SK-N-SH (cell line): ENCODE measurements around the gene TOR2A.

ENCODE experiments used
- CTCF ChIP-seq: fragments of 200-600 bp; sonication (generic); IDR thresholded peaks from 2 replicates; pipeline ENCODE4 v1.6.1; 2017; ENCODE audit warnings: antibody characterized with exemption, mild to moderate bottlenecking, moderate library complexity
- ELF1 ChIP-seq: IDR thresholded peaks from 2 replicates; pipeline ENCODE4 v1.4.0; 2012
- EP300 ChIP-seq, 2 experiments: IDR thresholded peaks; 2 replicates each; pipeline versions ENCODE4 v1.4.0 to v1.6.1; 2012; ENCODE audit warnings: borderline replicate concordance in 1 of 2, low read depth in 1 of 2, low read length in 1 of 2
- GABPA ChIP-seq: IDR thresholded peaks from 2 replicates; pipeline ENCODE4 v1.4.0; 2012; ENCODE audit warnings: low read depth, mild to moderate bottlenecking
- POLR2AphosphoS5 ChIP-seq: IDR thresholded peaks from 2 replicates; pipeline ENCODE4 v1.6.1; 2012; ENCODE audit warnings: low read depth, low read length
- RAD21 ChIP-seq: IDR thresholded peaks from 2 replicates; pipeline ENCODE4 v1.6.1; 2012; ENCODE audit warnings: mild to moderate bottlenecking, low read length
- RFX5 ChIP-seq: IDR thresholded peaks from 2 replicates; pipeline ENCODE4 v1.6.1; 2012; ENCODE audit warnings: mild to moderate bottlenecking, improper control_type of control experiment, low read length
- RXRA ChIP-seq: IDR thresholded peaks from 2 replicates; pipeline ENCODE4 v1.4.0; 2012; ENCODE audit warnings: low read depth, mild to moderate bottlenecking, borderline replicate concordance
- SIN3A ChIP-seq: IDR thresholded peaks from 2 replicates; pipeline ENCODE4 v1.6.1; 2012; ENCODE audit warnings: low read depth, mild to moderate bottlenecking, low read length, moderate library complexity, borderline replicate concordance
- TCF12 ChIP-seq: IDR thresholded peaks from 2 replicates; pipeline ENCODE4 v1.4.0; 2012
- TEAD4 ChIP-seq: IDR thresholded peaks from 2 replicates; pipeline ENCODE4 v1.4.0; 2012; ENCODE audit warnings: mild to moderate bottlenecking, borderline replicate concordance; ENCODE audit not compliant: insufficient read depth
- TF ChIP-seq, protein P1 (sequence below): fragments of 150-350 bp; IDR thresholded peaks from 2 replicates; pipeline ENCODE4 v1.6.1; 2017; ENCODE audit warnings: antibody characterized with exemption, low read length, low read depth, borderline replicate concordance

DNA sequence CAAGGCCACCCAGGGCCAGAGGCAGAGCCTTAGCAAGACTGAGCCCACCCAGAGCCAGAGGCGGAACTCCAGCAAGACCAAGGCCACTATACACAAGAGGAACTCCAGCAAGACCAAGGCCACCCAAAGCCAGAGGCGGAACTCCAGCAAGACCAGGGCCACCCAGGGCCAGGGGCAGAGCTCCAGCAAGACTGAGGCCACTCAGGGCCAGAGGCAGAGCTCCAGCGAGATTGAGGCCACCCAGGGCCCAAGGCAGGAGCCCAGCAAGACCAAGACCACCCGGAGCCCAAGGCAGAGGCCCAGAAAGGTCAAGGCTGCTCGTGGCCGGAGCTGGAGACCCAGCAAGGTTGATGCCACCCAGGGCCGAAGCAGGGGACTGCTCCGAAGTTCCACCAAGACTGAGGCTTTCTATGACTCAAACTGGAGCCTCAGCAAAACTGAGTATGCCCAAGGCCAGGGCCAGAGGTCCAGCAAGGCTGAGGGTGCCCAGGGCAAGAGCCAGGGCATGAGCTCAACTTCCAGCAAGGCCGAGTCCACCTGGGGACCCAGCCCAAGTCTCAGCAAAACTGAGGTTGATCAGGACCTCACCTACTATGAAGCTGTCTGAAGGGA is 4.2 kb downstream of the TOR2A start:
- TF ChIP-seq POLR2AphosphoS5 (no peak), CTCF (no peak), TCF12 (no peak), RAD21 (no peak), ELF1 (no peak), GABPA (no peak), SIN3A (no peak), EP300 (IDR thresholded peaks at IDR 0.05; ENCODE audit: borderline replicate concordance in 1 of 2, low read depth in 1 of 2, low read length in 1 of 2) (no peak), RFX5 (no peak), TEAD4 (no peak), RXRA (no peak)
- TF ChIP-seq, protein P1, sequence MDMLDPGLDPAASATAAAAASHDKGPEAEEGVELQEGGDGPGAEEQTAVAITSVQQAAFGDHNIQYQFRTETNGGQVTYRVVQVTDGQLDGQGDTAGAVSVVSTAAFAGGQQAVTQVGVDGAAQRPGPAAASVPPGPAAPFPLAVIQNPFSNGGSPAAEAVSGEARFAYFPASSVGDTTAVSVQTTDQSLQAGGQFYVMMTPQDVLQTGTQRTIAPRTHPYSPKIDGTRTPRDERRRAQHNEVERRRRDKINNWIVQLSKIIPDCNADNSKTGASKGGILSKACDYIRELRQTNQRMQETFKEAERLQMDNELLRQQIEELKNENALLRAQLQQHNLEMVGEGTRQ: no peak
